ENCODE data around the gene FBP1.

FBP1 gene

GRCh38 chr9:94655739-94656138, 16.4 kb upstream of the FBP1 start:
- no peak for FAIRE-seq

DNA sequence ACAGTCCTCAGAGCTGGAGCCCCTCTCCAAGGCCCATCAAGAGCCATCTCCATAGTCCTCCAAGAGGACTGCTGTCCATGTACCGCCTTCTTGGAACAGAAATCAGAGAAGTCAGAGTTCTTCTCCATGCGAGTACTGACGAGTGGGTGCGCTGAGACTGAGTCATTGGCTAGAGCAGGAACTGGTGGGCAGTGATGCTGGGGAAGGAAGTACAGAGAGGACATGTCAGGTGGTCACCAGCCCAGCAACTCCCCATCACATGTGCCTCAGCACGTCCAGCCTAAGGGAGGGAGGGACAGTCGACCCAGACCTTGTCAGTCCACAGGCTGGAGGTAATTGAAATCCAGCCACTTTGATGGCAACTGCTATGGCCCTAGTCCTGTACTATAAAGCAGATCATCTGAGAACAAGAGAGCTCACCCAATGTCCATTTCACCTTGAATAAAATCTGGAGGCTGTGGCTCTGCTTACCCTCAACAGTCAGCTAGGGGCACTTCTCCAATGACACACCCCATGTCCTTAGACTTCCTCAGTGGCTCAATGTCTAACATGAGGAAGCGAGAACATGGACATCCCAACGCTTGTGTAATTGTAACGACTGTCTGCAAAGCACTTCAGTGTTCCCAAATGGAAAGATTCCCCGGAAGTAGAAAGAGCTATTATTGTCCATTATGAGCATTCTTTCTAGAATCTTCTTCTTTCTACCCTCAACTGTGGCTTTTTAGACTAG, 15.0 kb upstream of the FBP1 start:
- FAIRE-seq = no peak

GRCh38 chr9:94650949-94651348, 11.6 kb upstream of the FBP1 start:
- FAIRE-seq = no peak

- no peak for FAIRE-seq
Measured at GRCh38 chr9:94649100-94649819, 9.9 kb upstream of the FBP1 start.

DNA sequence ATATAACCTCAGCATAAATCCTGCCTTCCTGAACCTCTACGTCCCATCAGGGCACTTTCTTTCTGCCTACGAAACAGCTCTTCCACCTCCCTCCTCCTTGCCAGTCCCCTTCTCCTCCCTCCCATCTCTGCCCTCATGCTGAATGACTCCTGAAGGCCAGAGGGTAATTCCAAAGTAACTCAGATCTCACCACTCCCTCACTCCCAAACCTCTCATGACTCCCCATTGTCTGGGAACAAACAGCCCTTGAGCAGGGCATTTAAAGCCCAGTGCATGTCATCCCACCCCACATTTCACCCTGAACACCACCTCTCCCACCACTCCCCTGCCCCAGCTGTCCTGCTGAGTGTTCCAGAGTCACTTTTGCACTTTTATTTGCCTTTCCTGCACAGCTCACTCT, 8.9 kb upstream of the FBP1 start:
- no peak for FAIRE-seq

GRCh38 chr9:94645901-94646300, 6.6 kb upstream of the FBP1 start:
- no peak for FAIRE-seq

DNA sequence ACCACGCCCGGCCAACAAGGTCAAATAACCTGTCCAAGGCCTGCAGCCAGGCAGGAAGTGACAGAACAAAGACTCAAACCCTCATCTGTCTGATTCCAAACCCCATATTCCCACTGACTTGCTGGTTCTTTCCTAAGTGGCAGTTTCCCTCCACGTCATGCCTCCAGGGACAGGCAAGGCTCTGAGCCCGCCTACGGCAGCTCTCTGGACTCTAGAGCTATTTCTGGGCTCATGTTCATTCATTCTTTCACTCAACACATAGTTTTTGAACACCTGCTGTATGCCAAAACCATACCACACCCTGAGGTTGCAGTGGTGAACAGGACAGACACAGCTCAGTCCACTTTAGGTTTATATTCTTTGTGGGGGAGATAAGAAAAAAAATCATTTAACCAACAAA, 5.2 kb upstream of the FBP1 start:
- no peak for FAIRE-seq

- no peak for FAIRE-seq
Measured at GRCh38 chr9:94643741-94644140, 4.4 kb upstream of the FBP1 start.

DNA sequence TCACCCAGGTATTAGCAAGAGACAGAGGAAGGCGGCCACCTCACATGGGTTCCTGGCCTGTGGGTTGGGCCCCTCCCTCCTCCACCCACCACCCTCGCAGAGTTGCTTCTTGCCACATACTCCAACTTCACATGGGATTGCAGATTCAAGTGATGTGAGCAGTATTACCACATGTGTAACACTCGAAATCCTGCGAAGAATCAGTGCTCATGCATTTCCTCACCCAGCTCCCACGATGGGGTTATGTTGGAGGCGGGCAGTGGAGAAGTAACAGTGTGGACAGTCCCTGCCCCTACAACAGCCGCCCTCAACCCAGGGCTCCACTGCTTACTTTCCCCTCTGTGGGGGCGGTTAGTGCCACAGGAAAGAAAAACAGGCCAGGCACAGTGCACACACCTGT, 3.9 kb upstream of the FBP1 start:
- no peak for FAIRE-seq

- FAIRE-seq = no peak
Measured at GRCh38 chr9:94642501-94642900, 3.2 kb upstream of the FBP1 start.

- FAIRE-seq = no peak
Measured at GRCh38 chr9:94639999-94640376, 670 bp upstream of the FBP1 start.

DNA sequence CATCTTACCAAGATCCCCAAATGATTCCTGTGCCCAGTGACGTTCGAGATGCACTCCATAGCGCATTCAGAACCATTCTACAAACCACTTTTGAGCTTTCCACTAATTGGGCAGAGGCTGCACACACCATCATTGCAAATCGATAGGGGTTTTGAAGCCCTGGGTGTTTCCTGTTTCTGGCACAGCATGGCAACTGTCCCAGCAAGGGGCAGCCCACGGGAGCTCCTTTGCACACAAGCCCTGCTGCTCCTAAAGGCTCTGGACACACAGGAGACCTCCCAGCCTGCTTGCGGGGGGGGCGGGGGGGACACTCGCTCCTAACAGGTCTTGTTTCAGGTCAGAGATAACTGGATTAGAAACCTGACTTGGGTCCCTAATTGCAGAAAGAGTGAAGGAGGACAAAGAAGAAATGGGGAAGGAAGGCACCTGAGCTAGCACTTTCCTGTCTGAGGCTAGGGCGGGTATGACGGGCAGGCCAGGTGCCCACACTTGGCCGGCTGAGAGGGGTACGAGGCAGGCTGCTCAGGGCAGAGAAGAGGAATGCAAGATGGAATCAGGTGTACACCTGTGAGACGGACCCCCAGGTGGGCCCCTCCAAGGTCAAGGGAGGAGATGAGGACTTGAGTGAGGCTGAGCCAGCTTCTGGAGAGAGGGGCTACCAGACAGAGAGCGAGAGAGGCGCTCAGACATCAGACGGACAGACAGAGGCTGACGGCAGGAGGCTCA, 820 bp downstream of the FBP1 start:
- no peak for FAIRE-seq

DNA sequence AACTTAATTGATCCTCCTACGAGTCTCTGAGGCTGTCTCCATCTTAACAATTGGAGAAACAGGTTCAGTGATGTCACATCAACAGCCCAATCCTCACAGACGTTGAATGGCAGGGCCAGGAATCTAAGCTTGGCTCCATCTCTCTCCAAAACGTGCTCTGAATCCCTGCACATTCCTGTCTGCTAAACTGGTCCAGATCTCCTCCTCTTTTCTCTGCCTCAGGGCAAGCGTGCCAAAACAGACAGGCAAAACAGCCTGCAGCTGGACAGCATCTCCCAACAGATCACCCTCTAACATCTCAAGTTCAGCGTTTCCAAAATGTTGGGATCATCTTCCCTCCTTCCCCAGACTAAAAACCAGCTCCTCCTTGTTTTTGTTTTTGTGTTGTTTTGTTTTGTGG, 6.6 kb downstream of the FBP1 start:
- FAIRE-seq = no peak

DNA sequence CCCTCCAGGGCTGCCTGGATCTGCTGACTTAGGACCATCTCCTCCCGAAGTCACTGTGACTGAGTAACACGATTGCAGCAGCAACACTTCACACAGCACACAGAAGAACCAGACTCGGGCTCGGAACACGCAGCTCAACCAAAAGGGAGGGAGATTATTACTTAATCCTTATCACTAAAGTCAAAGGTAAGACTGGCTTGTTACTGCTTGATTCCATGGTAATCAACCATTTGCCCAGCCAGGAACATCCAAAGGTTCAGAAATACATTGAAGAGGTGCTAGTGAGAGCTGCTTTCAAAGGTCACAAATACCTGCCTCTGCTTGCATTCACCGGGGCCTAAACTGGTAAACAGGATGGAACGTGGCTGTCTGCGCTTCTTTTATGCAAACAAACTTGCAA, 7.7 kb downstream of the FBP1 start:
- FAIRE-seq = no peak

- no peak for FAIRE-seq
Measured at GRCh38 chr9:94630833-94631232, 8.5 kb downstream of the FBP1 start.

DNA sequence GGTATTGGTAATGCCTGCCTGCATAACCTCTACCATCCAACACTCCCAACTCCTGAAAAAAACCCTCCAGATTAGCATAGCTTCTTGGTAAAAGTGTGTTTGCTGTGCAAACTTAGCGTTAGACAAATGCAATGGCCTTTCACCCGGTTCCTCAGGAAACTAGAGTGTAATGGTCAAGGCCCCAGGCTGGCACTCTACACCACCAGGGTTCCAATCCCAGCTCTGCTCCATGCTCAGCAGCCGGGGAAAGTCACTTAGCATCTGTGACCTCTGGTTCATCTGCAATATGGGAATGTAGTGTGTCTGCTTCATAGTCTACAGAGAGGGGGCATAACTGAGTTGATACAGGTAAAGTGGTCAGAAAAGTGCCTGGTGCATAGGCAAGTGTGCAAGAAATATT, 9.0 kb downstream of the FBP1 start:
- no peak for FAIRE-seq

GRCh38 chr9:94627287-94627686, 12.0 kb downstream of the FBP1 start:
- FAIRE-seq = no peak

DNA sequence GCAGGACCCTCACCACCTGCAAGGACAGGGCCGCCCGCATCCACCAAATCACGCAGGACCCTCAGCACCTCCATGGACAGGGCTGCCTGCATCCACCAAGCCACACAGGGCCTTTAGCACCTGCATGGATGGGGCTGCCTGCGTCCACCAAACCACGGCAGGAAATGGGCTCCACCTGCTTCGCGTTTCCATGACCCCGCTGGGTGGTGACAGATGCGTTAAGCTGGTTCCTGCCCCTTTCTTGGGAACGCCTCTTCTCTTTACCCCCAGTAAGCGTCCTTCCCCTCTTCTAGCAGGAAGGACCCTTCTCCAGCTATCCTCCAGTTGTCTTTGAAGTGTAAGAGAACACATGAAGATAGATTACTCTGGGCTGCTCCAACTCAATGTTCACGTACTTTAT, 13.5 kb downstream of the FBP1 start:
- no peak for FAIRE-seq

DNA sequence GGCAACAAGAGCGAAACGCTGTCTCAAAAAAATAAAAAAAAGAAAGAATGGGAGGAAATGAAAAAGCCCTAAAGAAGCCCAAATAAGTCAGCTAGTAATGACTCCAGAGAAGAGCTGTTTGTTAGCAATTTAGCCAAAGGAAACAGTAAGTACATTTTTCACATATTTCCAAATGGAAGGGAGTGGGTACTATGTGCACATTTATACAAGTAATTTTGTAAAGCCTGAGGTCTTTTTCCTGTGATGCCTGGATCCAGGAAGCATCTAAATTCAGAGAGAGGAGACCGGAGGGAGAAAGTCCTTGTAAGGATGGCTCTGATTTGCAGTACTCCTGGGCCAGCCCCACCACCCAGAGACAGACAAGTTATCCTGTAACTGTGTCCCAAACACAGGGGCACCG, 14.7 kb downstream of the FBP1 start:
- FAIRE-seq = no peak

- FAIRE-seq = no peak
Measured at GRCh38 chr9:94623253-94623652, 16.1 kb downstream of the FBP1 start.

DNA sequence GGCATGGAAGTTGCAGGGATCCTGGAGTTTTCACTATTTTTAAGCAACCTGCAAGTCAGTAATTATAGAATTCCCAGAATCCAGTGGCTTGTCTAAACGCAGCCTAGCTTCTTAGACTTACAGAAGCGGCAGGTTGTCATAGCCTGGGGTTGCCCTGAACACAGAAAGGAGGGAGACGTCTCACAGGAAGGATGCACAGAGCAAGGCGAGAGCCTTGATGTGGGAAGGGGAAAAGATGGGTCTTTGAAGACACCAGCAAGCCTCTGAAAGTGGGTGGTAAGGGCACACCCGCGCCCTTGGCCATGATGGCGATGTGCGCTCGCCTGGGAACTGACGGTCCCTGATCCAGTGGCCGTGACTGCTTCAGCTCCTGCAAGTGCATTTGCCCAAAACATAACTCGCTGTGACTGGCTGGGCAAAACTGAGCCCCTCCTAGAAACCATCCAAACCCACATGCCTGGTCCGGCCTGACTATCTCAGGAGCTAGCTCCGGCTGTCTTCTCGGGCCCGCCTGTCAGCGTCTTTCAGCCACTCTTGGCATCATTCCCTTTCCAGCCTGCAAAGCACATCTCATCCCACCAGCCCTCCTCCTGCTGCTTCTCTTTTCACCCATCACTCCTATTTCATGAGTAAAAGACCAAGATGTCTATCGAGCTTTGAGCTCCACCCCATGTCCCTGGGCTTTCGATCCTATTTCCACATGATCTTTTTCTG, 17.1 kb downstream of the FBP1 start:
- no peak for FAIRE-seq

DNA sequence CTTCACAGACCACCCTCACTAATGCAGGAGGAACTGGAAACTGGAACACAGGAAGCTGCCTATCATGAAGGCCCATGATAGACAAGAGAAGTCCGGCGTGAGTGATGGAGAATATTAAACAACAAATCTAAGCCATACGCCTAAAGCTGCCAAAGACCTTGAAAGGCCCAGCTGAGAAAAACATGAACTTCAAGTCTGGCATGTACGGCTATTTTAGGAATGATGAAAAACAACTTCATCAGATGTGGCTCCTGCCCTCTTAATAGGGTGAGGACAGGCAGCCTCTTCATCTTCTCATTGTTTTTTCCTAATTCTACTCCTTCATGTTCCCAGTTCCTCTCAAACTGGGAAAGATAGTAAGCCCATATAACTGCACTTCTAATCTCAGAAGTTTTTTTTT, 20.3 kb downstream of the FBP1 start:
- no peak for FAIRE-seq

DNA sequence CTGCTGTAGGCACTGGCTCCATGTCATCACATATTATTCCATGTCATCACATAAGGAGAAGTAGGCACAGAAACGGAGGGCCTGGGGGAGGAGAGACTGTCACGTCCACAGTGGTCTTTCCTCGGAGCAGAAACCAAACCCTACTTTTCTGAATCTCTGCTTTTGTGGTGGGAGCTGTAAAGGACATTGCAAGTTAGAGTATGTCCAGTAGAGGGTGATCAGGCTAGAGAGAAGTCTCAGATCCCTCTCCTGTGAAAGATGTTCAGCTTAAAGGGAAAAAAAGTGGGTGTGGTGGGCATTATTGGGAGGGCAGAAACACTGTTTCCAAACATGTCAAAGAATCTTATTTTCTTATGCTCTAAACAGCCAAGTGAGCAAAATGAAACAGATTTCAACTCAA, 26.3 kb downstream of the FBP1 start:
- no peak for FAIRE-seq

Measured in colon (tissue), 2 donors.